Measurements from ENCODE around the gene GTF2A1L.

GRCh38 chr2:48715042-48715899, 97.6 kb downstream of the GTF2A1L start:
- no peak for TF ChIP-seq CTCF (conservative IDR thresholded peaks at IDR 0.05)
- no peak for TF ChIP-seq EZH2 (IDR thresholded peaks at IDR 0.05; ENCODE audit: low read depth)
